Measurements from ENCODE around the gene MECP2.

DNA sequence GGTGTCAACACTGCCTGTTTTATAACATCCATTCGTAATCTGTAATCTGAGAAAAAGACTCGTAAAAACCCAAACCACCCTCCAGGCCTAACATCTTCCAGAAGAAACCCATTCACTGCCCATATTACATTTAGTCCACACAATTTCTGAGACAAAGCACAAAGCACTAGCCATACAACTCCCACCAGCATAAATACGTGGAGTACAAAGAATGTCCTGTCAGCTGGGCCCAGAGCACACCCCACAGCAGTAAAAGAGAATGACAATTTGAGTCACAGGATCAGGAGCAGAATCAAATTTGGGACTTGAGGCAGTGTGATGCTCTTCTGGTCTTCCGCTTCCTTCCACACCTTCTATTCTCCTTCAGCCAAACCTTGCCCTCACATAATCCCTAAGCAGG, 6.8 kb downstream of the MECP2 start:
- TF ChIP-seq, protein P1, sequence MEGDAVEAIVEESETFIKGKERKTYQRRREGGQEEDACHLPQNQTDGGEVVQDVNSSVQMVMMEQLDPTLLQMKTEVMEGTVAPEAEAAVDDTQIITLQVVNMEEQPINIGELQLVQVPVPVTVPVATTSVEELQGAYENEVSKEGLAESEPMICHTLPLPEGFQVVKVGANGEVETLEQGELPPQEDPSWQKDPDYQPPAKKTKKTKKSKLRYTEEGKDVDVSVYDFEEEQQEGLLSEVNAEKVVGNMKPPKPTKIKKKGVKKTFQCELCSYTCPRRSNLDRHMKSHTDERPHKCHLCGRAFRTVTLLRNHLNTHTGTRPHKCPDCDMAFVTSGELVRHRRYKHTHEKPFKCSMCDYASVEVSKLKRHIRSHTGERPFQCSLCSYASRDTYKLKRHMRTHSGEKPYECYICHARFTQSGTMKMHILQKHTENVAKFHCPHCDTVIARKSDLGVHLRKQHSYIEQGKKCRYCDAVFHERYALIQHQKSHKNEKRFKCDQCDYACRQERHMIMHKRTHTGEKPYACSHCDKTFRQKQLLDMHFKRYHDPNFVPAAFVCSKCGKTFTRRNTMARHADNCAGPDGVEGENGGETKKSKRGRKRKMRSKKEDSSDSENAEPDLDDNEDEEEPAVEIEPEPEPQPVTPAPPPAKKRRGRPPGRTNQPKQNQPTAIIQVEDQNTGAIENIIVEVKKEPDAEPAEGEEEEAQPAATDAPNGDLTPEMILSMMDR (conservative IDR thresholded peaks at IDR 0.05; ENCODE audit: low read length): no peak
- no peak for TF ChIP-seq EZH2phosphoT487 (IDR thresholded peaks at IDR 0.05; ENCODE audit: borderline replicate concordance, low read depth, low read length)
